NB4 (cell line): Measurements from ENCODE around the gene GPD1L.

Experiments used
- DNase-seq: peaks from one replicate; pipeline ENCODE4 v3.0.0; 2010; ENCODE audit warnings: low read depth
- H3K4me3 ChIP-seq: one replicate; pipeline ENCODE4 v1.5.1; 2011; ENCODE audit warnings: mild to moderate bottlenecking, low read depth, low read length, moderate library complexity
- MAX ChIP-seq: IDR thresholded peaks from 2 replicates; pipeline ENCODE4 v1.6.1; 2011; ENCODE audit warnings: low read depth, low read length
- MYC ChIP-seq: IDR thresholded peaks from 2 replicates; pipeline ENCODE4 v1.6.1; 2011; ENCODE audit warnings: low read depth, low read length
- POLR2A ChIP-seq: IDR thresholded peaks from 2 replicates; pipeline ENCODE4 v1.6.1; 2011; ENCODE audit warnings: mild to moderate bottlenecking; ENCODE audit not compliant: insufficient read length; ENCODE audit errors: extremely low read depth
- TF ChIP-seq, protein P1 (sequence below): IDR thresholded peaks from one replicate; pipeline ENCODE4 v1.5.1; 2012; ENCODE audit warnings: low read depth, low read length

Gene GPD1L

DNA sequence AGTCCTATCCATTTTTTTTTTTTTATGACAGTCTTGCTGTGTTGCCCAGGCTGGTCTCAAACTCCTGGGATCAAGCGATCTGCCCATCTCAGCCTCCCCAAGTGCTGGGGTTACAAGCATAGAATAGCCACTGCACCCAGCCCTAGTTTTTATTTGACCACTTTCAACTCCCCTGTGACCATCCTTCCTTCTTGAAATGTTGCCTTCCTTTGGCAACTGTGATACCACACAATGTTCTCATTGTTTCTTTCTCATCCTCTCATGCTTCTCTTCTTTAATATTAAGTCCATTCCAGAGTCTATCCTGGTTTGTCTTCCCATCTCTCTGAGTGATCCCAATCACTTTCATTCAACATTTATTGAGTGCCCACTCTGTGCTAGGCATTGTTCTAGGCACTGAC is 7.9 kb upstream of the GPD1L start:
- TF ChIP-seq POLR2A (no peak), MYC (no peak), MAX (no peak)
- TF ChIP-seq, protein P1, sequence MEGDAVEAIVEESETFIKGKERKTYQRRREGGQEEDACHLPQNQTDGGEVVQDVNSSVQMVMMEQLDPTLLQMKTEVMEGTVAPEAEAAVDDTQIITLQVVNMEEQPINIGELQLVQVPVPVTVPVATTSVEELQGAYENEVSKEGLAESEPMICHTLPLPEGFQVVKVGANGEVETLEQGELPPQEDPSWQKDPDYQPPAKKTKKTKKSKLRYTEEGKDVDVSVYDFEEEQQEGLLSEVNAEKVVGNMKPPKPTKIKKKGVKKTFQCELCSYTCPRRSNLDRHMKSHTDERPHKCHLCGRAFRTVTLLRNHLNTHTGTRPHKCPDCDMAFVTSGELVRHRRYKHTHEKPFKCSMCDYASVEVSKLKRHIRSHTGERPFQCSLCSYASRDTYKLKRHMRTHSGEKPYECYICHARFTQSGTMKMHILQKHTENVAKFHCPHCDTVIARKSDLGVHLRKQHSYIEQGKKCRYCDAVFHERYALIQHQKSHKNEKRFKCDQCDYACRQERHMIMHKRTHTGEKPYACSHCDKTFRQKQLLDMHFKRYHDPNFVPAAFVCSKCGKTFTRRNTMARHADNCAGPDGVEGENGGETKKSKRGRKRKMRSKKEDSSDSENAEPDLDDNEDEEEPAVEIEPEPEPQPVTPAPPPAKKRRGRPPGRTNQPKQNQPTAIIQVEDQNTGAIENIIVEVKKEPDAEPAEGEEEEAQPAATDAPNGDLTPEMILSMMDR: no peak
- no peak overlapping the region for H3K4me3 ChIP-seq
- DNase-seq: no peak

- no peak for DNase-seq
- TF ChIP-seq MYC: no peak
- TF ChIP-seq POLR2A: no peak
- TF ChIP-seq, protein P1: no peak
- no peak for TF ChIP-seq MAX
Measured at GRCh38 chr3:32100465-32100864, 6.0 kb upstream of the GPD1L start.

DNA sequence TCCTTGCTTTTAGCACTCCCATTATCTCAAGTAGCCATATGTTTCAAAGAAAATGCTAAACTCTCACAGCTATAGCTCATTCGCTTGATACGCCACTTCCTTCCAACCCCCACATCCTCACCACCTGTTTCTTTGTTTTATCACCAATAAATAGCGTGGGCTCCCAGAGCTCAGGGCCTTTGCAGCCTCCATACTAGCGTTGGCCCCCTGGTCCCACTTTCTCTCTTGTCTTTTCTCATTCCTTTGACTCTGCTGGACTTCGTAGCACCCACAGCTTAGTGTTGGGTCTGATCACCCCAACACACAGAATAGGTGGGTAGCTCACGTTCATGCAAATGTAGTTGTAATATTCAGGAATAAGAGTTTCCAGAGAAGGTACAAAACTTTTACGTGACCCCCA is 4.1 kb upstream of the GPD1L start:
- no peak for DNase-seq
- TF ChIP-seq MYC (no peak), MAX (no peak), POLR2A (no peak)
- TF ChIP-seq, protein P1: no peak
- no peak overlapping the region for H3K4me3 ChIP-seq

More at GRCh38 chr3:32100465-32100864, 6.0 kb upstream of the GPD1L start:
- no peak overlapping the region for H3K4me3 ChIP-seq

DNA sequence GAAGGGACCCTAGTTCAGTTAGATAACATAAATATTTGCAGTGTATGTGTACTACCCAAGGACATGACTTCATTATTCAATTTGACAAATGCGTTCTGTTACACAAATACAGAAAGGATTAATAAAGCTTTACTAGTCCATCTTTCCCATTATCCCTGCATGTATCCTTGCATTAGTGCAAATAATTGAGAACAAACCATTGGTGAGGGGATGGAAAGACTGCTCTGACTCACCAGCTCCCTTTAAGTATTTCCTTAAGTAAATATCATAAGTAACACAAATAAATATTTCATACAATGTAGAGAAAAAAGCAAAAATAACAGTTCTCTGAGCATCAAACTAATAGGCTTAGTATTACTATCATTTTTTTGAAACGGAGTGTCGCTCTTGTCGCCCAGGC is 1.9 kb upstream of the GPD1L start:
- TF ChIP-seq POLR2A: no peak
- no peak for TF ChIP-seq MAX
- TF ChIP-seq, protein P1: no peak
- TF ChIP-seq MYC: no peak
- H3K4me3 ChIP-seq: no peak overlapping the region
- no peak for DNase-seq

DNA sequence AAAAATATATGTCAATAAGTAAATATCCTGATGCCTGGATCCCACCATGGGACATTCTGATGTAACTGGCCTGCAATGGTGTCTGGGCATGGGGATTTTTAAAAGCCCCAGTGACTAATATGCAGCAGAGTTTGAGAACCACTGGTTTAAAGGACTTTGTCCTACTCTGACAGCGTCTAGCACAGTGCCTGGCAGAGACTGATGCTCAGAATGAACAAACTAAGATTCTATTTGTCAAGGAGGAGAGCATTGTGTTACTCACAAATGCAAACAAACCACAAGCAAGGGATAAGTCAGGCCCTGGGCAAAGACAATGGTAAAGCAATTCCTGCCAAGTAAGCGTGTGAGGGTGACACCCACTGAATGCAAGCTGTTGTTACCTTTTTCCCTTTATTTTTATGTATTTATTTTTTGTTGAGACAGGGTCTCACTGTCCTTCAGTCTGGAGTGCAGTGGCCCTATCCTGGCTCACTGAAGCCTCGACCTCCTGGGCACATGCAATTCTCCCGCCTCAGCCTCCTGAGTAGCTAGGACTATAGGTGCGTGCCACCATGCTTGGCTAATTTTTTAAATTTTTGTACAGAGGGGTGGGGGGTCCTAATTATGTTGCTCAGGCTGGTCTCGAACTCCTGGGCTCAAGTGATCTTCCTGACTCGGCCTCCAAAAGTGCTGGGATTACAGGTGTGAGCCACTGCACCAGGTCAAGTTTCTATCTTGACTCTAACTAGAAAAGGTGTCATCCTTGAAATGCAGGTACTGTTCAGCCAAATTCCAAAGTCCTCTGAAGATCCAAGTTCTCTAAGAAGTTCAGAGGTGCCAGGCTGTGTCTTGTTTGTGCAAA is 909 bp upstream of the GPD1L start:
- H3K4me3 ChIP-seq: no peak overlapping the region
- no peak for DNase-seq
- TF ChIP-seq MYC (no peak), MAX (no peak), POLR2A (no peak)
- TF ChIP-seq, protein P1: no peak
